NCI-H1436 (cell line): ENCODE measurements around the gene AP4M1.

Source experiments
- DNase-seq: peaks from one replicate; lab custom pipeline; 2025; lab: John Stamatoyannopoulos, UW

Gene AP4M1

DNA sequence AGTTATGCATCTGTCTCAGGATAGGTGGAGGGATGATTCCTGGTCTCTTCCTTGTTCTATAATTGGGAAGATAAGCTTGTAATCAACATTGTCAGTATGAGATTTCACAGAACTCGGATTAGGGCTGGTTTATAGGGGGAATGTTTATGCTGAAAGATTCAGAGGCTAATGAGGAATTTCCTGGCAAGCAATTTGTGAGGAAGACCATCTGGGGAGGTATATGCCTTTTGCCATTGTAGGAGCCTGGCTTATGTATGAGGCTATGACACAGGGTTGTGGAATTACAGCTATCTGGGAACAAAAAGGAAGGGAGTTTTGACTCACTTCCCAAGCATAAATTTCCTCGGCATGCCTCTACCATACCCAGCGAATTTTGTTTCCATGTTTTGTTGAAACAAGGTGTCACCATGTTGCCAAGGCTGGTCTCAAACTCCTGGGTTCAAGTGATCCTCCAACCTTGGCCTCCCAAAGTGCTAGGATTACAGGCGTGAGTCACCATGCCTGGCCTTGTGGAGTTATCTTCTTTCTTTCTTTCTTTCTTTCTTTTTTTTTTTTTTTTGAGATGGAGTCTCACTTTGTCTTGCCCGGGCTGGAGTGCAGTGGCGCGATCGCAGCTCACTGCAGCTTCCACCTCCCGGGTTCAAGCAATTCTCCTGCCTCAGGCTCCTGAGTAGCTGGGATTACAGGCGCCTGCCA lies 14.2 kb upstream of the AP4M1 start:
- DNase-seq: no peak

- DNase-seq: no peak
These were observed 13.3 kb upstream of the AP4M1 start for GRCh38 chr7:100088095-100088620.

DNA sequence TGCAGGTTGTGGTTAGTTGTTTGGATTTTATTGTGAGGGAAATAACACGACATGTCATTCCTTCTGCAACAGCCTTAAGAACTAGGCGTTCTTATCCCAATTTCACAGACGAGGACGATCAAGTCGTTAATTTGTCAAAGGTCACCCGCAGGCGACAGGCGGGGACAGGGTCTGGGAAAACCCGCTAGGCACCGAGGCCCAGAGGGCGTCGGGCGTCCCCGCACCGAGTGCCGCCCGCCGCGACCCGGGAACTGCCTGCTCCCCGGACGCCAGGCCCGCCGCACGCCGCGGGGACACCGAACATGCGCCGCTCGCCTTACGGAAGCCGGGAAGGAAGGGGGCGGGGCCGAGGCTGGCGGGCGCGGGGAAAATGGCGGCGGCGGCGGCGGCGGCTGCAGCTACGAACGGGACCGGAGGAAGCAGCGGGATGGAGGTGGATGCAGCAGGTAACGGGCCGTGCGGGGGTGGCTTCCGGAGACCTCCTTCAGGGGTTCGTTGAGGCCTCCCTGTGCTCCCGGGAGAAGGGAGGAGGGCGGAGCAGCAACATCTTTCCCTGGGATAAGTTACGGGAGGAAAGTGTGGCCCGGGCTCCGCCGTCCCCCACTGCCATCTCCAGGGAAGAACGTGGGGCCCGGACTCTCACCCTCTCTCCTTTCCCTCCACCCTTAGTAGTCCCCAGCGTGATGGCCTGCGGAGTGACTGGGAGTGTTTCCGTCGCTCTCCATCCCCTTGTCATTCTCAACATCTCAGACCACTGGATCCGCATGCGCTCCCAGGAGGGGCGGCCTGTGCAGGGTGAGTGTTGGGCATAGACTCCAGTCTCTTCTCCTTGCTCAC lies 12.6 kb upstream of the AP4M1 start, which contains the start of gene COPS6:
Gene COPS6 (plus strand): TSS at position 349 of the 837 bp plus-strand sequence. CDS start 22 bp downstream, at position 371.
- DNase-seq: peak; percentile 64

DNA sequence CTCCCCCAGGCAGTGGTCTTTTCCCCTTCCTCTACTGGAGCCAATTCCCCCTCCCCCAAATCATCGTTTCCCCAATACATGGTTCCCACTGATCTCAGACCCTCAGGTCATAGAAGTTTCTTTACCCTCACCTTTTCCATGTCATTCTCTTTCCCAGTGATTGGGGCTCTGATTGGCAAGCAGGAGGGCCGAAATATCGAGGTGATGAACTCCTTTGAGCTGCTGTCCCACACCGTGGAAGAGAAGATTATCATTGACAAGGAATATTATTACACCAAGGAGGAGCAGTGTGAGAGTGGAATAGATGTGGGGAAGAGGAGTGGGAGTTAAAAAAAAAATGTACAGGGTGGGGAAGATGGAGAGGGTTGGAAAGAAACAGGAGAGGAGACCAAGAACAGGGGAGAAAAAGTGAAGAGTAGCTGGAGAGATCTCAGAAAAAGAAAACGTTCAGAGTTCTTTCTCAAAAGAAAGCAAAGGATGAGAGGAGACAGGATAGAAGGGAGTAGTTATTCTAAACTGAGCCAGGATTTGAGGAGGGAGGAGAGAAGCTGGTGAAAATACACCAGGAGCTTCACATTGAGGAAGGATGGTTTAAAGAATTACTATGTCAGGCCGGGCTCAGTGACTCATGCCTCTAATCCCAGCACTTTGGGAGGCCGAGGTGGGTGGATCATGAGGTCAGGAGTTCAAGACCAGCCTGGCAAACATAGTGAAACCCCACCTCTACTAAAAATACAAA lies 11.8 kb upstream of the AP4M1 start:
- DNase-seq: no peak

- no peak for DNase-seq
These were observed 10.7 kb upstream of the AP4M1 start for GRCh38 chr7:100090527-100091410.

- DNase-seq: no peak
These were observed 9.8 kb upstream of the AP4M1 start for GRCh38 chr7:100091411-100092181.

- DNase-seq: no peak
These were observed 8.4 kb upstream of the AP4M1 start for GRCh38 chr7:100093054-100093453.

- no peak for DNase-seq
These were observed 7.9 kb upstream of the AP4M1 start for GRCh38 chr7:100093498-100093897.

- DNase-seq: no peak
These were observed 7.4 kb upstream of the AP4M1 start for GRCh38 chr7:100093925-100094486.

DNA sequence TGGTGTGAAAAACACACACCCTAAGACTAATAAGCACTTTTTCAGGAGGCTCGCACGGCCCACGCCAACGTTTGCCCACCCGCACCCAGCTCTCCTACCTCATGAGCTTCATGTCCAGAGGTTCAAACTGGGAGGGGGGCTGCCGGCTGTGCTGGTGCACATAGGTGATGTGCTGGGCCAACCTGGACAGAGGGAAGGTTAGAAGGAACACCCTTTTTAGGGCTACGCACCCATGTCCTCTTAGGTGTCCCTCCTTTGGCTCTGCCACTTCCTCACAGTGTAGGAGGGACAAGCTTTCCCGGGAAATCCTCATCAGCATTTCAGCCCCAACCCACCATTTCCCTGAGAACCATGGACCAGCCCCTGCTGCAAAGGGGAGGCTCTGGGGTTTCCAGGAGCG lies 6.2 kb upstream of the AP4M1 start:
- no peak for DNase-seq

- no peak for DNase-seq
These were observed 5.7 kb upstream of the AP4M1 start for GRCh38 chr7:100095704-100096103.

GRCh38 chr7:100098913-100099312 lies 2.5 kb upstream of the AP4M1 start:
- DNase-seq: no peak

GRCh38 chr7:100099452-100099851 lies 2.0 kb upstream of the AP4M1 start:
- DNase-seq: no peak

GRCh38 chr7:100100420-100101015 lies 925 bp upstream of the AP4M1 start:
- peak; percentile 90 for DNase-seq

GRCh38 chr7:100102950-100103840 lies 1.8 kb downstream of the AP4M1 start:
- DNase-seq: no peak

DNA sequence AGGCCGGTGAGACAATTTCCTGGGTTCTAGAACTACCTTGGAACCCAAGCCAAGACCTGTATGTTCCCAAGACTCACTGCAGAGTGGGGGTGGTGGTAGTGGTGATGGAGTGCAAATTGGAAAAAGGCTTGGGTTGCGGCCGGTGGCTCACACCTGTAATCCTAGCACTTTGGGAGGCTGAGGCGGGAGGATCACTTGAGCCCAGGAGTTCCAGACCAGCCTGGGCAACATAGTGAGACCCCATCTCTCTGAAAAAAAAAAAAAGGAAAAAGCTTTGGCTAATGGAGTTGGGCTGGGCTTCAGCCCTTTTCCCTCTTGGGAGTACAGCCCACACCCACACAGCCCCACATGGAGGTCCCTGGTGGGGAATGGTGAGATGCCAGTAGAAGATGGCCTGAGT lies 4.1 kb downstream of the AP4M1 start:
- no peak for DNase-seq

GRCh38 chr7:100106633-100107032 lies 5.2 kb downstream of the AP4M1 start:
- DNase-seq: no peak

DNA sequence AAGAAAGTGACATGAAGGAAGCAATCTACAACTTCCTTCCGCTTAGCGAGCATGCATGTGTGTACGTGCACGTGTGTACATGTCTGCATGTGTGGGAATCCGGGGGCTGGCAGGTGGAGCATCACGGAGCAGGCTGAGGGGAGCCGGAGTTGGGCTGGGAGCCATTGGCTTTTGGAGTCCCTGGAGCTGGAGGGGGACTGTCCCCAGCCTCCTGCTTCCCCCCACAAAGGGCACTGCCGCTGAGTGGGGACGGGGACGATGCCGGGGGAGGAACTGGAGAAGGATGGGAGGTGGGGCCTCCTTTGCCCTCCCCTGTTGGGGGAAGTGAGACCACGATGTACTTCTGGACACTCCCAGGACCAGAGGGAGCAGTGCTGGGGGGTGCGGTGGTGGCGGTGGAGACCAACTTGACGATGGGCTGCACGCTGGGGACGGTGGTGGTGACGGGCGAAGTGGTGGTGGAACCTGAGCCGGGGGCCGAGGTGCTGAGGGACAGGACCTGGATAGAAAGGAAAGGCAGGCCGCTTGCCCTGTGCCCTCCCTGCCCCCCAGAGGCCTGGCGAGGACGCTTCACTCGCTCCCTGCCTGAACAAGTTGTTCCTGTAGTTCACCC lies 5.8 kb downstream of the AP4M1 start:
- no peak for DNase-seq
